Hepatocyte (in vitro differentiated cells): ENCODE data around the gene CDAN1. TPM values are rescaled to one million over a fixed set of nuclear protein-coding genes. Genes with fewer than 3 reads are reported as not detected.

ENCODE experiments used
- DNase-seq: peaks from one replicate; pipeline ENCODE4 v3.0.0-alpha.2; 2016; ENCODE audit warnings: low spot score
- H2AFZ ChIP-seq: fragments of 200-600 bp; sonication (generic); 2 replicates; pipeline ENCODE4 v1.6.0; 2016; ENCODE audit warnings: antibody characterized with exemption, mild to moderate bottlenecking
- H3K27ac ChIP-seq: fragments of 200-600 bp; sonication (generic); 2 replicates; pipeline ENCODE4 v1.5.1; 2016; ENCODE audit warnings: mild to moderate bottlenecking
- H3K27me3 ChIP-seq: fragments of 200-600 bp; sonication (generic); 2 replicates; pipeline ENCODE4 v1.6.1; 2016
- H3K36me3 ChIP-seq: fragments of 200-600 bp; sonication (generic); replicated peaks from 2 replicates; pipeline ENCODE4 v1.5.1; 2016; ENCODE audit warnings: low read depth; ENCODE audit not compliant: insufficient read depth
- H3K4me1 ChIP-seq: fragments of 200-600 bp; sonication (generic); 2 replicates; pipeline ENCODE4 v1.5.1; 2016; ENCODE audit warnings: mild to moderate bottlenecking, moderate library complexity; ENCODE audit not compliant: insufficient read depth
- H3K4me2 ChIP-seq: fragments of 200-600 bp; sonication (generic); 2 replicates; pipeline ENCODE4 v1.6.0; 2016
- H3K4me3 ChIP-seq: fragments of 200-600 bp; sonication (generic); 2 replicates; pipeline ENCODE4 v1.5.1; 2016; ENCODE audit warnings: mild to moderate bottlenecking
- H3K79me2 ChIP-seq: fragments of 200-600 bp; sonication (generic); 2 replicates; pipeline ENCODE4 v1.6.0; 2017; ENCODE audit warnings: mild to moderate bottlenecking
- H3K9me2 ChIP-seq: fragments of 200-600 bp; sonication (generic); replicated peaks from 2 replicates; pipeline ENCODE4 v1.6.0; 2017; ENCODE audit warnings: mild to moderate bottlenecking; ENCODE audit not compliant: insufficient read depth
- H3K9me3 ChIP-seq: fragments of 200-600 bp; sonication (generic); 2 replicates; pipeline ENCODE4 v1.5.1; 2016; ENCODE audit warnings: low read depth, mild to moderate bottlenecking
- H4K20me1 ChIP-seq: fragments of 200-600 bp; sonication (generic); 2 replicates; pipeline ENCODE4 v1.6.0; 2016; ENCODE audit warnings: mild to moderate bottlenecking; ENCODE audit not compliant: insufficient read depth, poor library complexity, severe bottlenecking
- EZH2 ChIP-seq: fragments of 200-600 bp; sonication (generic); IDR thresholded peaks from 2 replicates; pipeline ENCODE4 v1.6.1; 2016; ENCODE audit warnings: antibody characterized with exemption, mild to moderate bottlenecking, borderline replicate concordance
- EZH2phosphoT487 ChIP-seq: fragments of 200-600 bp; sonication (generic); IDR thresholded peaks from one replicate; pipeline ENCODE4 v1.6.1; 2018; ENCODE audit warnings: antibody characterized with exemption, mild to moderate bottlenecking, low read depth, moderate library complexity; ENCODE audit not compliant: unreplicated experiment, severe bottlenecking
- WGBS: methylation state at CpG from one replicate; pipeline ENCODE4 v1.1.6; 2016; ENCODE audit warnings: low lambda C conversion rate; ENCODE audit errors: missing lambda C conversion rate; 5-methylcytosine and 5-hydroxymethylcytosine counted together
- polyA plus RNA-seq: library from polyadenylated mRNA; unstranded; fragments of >200 nt; fragmentation: Nextera tagmentation; extraction: Ambion mirVana; gene quantifications from 2 replicates; pipeline ENCODE4 v1.2.1, GENCODE V29; 2016
- total RNA-seq: library from RNA; depleted of rRNA; stranded (reverse); fragments of >200 nt; gene quantifications from 2 replicates; pipeline ENCODE4 v1.2.3, GENCODE V29; 2014
- TF ChIP-seq, protein P1 (sequence below): fragments of 200-600 bp; sonication (generic); IDR thresholded peaks from 2 replicates; pipeline ENCODE4 v1.5.1; 2016; ENCODE audit warnings: antibody characterized with exemption, mild to moderate bottlenecking; ENCODE audit not compliant: poor library complexity

CDAN1 gene
- total and polyA plus RNA-seq, 2 experiments from 2014 or later, result 12.3 to 13.9 TPM

DNA sequence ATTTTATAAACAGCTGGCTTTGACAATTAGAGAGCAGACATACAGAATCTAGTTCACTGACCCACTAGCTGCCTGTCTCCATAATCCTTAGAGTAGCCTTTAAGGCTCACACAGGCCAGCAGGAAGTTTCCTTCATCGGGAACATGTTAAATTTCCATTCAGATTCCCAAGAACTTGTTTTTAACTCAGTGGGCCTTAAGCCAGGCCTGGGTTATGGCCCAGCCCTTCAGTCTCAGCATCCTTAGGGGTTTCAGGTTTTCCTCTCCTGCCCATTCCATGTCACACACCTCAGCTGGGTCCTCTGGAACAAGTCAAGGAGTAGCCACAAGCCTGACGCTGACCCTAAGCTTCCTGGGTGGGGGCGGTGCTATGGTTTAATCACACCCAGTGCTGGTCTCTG lies 15.0 kb downstream of the CDAN1 start:
- no peaks in the 10 kb centered on the region for H3K79me2 ChIP-seq
- no peaks in the 10 kb centered on the region for H3K4me1 ChIP-seq
- no peaks in the 10 kb centered on the region for H3K9me3 ChIP-seq
- H4K20me1 ChIP-seq, result no peaks in the 10 kb centered on the region
- H3K27me3 ChIP-seq, result no peaks in the 10 kb centered on the region
- no peak overlapping the region for H3K4me3 ChIP-seq
- H3K4me2 ChIP-seq, result no peak overlapping the region
- TF ChIP-seq EZH2phosphoT487, result no peak
- TF ChIP-seq, protein P1, sequence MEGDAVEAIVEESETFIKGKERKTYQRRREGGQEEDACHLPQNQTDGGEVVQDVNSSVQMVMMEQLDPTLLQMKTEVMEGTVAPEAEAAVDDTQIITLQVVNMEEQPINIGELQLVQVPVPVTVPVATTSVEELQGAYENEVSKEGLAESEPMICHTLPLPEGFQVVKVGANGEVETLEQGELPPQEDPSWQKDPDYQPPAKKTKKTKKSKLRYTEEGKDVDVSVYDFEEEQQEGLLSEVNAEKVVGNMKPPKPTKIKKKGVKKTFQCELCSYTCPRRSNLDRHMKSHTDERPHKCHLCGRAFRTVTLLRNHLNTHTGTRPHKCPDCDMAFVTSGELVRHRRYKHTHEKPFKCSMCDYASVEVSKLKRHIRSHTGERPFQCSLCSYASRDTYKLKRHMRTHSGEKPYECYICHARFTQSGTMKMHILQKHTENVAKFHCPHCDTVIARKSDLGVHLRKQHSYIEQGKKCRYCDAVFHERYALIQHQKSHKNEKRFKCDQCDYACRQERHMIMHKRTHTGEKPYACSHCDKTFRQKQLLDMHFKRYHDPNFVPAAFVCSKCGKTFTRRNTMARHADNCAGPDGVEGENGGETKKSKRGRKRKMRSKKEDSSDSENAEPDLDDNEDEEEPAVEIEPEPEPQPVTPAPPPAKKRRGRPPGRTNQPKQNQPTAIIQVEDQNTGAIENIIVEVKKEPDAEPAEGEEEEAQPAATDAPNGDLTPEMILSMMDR, result no peak
- no peak for TF ChIP-seq EZH2
- no peak overlapping the region for H3K27ac ChIP-seq
- H2AFZ ChIP-seq, result no peak overlapping the region
- DNase-seq, result no peak
- no peaks in the 10 kb centered on the region for H3K36me3 ChIP-seq
- no peaks in the 10 kb centered on the region for H3K9me2 ChIP-seq
- whole genome bisulfite sequencing, result 70% methylated on average over 3 of the region's 3 CpGs

DNA sequence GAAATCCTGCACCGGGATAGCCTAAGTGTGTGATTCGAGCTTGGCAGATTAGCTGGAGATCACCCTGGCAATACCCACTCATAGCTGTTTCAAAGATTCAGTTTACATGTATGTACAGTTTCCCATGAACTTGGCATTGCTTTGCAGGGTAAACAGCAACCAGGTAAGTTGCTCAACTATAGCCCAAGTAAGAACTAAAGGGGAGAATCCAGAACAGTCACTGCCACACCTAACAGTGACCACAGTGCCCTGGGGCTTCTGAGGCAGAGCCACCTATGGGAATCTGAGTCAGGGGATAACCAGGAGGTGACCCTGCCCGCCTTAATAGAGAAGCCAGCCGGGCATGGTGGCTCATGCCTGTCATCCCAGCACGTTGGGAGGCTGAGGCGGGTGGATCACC lies 15.9 kb downstream of the CDAN1 start:
- H3K36me3 ChIP-seq, result no peaks in the 10 kb centered on the region
- H3K4me2 ChIP-seq, result no peak overlapping the region
- H3K9me3 ChIP-seq, result no peaks in the 10 kb centered on the region
- H4K20me1 ChIP-seq, result no peaks in the 10 kb centered on the region
- TF ChIP-seq, protein P1, result no peak
- TF ChIP-seq EZH2 (no peak), EZH2phosphoT487 (no peak)
- H2AFZ ChIP-seq, result no peak overlapping the region
- H3K4me1 ChIP-seq, result no peaks in the 10 kb centered on the region
- H3K4me3 ChIP-seq, result no peak overlapping the region
- H3K79me2 ChIP-seq, result no peaks in the 10 kb centered on the region
- no peak overlapping the region for H3K27ac ChIP-seq
- no peaks in the 10 kb centered on the region for H3K9me2 ChIP-seq
- DNase-seq, result no peak
- H3K27me3 ChIP-seq, result no peaks in the 10 kb centered on the region
- WGBS, result 86% methylated on average over 6 of the region's 6 CpGs

DNA sequence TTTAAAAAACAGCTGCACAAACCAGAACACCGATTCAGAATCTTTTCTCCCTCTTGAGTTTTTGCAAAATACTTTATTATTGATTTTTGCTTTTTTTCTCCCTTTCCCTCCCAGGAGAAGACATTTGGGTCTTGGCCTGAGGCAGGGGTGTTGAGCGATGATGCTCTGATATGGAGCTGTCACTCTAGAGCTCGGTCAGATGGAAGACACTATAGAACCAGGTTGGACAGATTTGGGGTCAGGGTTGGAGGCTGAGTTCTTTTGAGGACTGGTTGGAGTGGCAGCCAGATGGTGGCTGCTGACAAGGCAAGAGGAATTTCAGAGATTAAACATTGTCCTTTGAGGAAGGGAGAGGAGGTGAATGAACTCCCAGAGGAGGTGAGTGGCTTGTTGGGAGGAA lies 16.9 kb downstream of the CDAN1 start:
- no peaks in the 10 kb centered on the region for H3K27me3 ChIP-seq
- H3K4me1 ChIP-seq, result no peaks in the 10 kb centered on the region
- no peak for DNase-seq
- no peak overlapping the region for H3K4me2 ChIP-seq
- no peaks in the 10 kb centered on the region for H4K20me1 ChIP-seq
- no peaks in the 10 kb centered on the region for H3K79me2 ChIP-seq
- H3K9me3 ChIP-seq, result no peaks in the 10 kb centered on the region
- H3K9me2 ChIP-seq, result no peaks in the 10 kb centered on the region
- no peak overlapping the region for H3K27ac ChIP-seq
- H3K36me3 ChIP-seq, result no peaks in the 10 kb centered on the region
- TF ChIP-seq, protein P1, result no peak
- TF ChIP-seq EZH2phosphoT487 (no peak), EZH2 (no peak)
- no peak overlapping the region for H2AFZ ChIP-seq
- 98% methylated on average over 3 of the region's 3 CpGs for WGBS
- no peak overlapping the region for H3K4me3 ChIP-seq

DNA sequence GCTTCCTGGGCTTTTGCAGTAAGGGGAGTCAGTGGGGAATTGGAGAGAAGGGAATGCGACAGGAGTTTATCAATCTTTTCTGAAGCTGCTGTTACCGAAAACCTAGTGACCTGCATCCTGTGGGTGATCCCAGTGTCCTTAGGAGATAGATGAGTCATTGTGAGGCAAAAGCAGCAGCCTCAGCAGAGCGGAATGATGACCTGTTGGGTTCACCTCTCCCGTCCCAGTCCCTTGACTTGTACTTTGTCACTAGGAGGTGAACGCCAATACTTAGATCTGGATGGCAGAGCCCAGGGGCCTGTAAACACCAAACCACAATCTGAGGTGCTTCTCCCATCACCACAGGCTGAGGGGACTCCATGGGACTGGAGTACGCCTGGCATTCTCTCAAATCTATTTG lies 17.9 kb downstream of the CDAN1 start:
- no peak overlapping the region for H3K4me3 ChIP-seq
- no peak overlapping the region for H3K4me2 ChIP-seq
- H3K27ac ChIP-seq, result no peak overlapping the region
- no peaks in the 10 kb centered on the region for H3K27me3 ChIP-seq
- WGBS, result 86% methylated on average over 6 of the region's 6 CpGs
- H3K9me3 ChIP-seq, result no peaks in the 10 kb centered on the region
- no peak overlapping the region for H2AFZ ChIP-seq
- no peaks in the 10 kb centered on the region for H3K4me1 ChIP-seq
- no peak for DNase-seq
- TF ChIP-seq, protein P1, result no peak
- no peak for TF ChIP-seq EZH2phosphoT487
- no peak for TF ChIP-seq EZH2
- H3K79me2 ChIP-seq, result no peaks in the 10 kb centered on the region
- H4K20me1 ChIP-seq, result no peaks in the 10 kb centered on the region
- H3K36me3 ChIP-seq, result no peaks in the 10 kb centered on the region
- no peaks in the 10 kb centered on the region for H3K9me2 ChIP-seq
